Measurements from ENCODE around the gene IARS1. TPM values are rescaled to one million over a fixed set of nuclear protein-coding genes. Genes with fewer than 3 reads are reported as not detected.

IARS1 gene
- total RNA-seq, 2 experiments from 2014 or later: 49.8 to 56.8 TPM

DNA sequence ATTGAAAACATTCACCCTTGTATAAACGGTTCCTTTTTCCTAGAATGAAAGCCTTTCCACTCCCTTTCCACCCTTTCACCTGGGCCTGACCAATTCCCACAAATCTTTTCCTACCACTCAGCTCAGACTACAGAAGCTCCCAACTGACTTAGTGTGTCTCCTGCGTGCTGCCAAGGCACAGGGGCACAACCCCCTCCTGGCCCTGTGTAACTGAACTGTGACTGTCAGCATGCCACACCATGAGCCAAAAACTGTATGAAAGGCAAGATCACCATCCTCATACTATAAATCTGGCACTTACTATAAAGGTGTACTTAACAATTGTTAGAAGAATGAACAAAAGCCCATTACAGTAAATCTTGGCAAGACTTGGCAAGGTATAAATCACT, 20.1 kb upstream of the IARS1 start:
- H3K4me3 Mint-ChIP-seq: no peak overlapping the region
- no peak overlapping the region for H3K27ac Mint-ChIP-seq
- Histone ChIP-seq H3K4me1 (ENCODE audit: insufficient read depth, low read length) (no peaks in the 10 kb centered on the region), H3K4me3 (ENCODE audit: low read length) (no peak overlapping the region), H3K9me3 (ENCODE audit: control insufficient read depth in 1 of 2, insufficient read depth in 1 of 2, low read length in 2 of 2) (no peaks in the 10 kb centered on the region), H3K36me3 (ENCODE audit: insufficient read depth, low read length) (peaks cover 62% of the 10 kb centered on the region), H3K27ac (ENCODE audit: low read depth in 1 of 2, low read length in 2 of 2) (no peak overlapping the region), H3K27me3 (ENCODE audit: control insufficient read depth in 1 of 2, insufficient read depth in 2 of 2, low read length in 2 of 2) (no peaks in the 10 kb centered on the region)
- peaks cover 92% of the 10 kb centered on the region for H3K36me3 Mint-ChIP-seq (ENCODE audit: low read depth)
- POLR2A ChIA-PET: no interaction called here
- intact Hi-C loops (cut with DNase I, micrococcal nuclease): no loop called here
- TF ChIP-seq, protein P1, sequence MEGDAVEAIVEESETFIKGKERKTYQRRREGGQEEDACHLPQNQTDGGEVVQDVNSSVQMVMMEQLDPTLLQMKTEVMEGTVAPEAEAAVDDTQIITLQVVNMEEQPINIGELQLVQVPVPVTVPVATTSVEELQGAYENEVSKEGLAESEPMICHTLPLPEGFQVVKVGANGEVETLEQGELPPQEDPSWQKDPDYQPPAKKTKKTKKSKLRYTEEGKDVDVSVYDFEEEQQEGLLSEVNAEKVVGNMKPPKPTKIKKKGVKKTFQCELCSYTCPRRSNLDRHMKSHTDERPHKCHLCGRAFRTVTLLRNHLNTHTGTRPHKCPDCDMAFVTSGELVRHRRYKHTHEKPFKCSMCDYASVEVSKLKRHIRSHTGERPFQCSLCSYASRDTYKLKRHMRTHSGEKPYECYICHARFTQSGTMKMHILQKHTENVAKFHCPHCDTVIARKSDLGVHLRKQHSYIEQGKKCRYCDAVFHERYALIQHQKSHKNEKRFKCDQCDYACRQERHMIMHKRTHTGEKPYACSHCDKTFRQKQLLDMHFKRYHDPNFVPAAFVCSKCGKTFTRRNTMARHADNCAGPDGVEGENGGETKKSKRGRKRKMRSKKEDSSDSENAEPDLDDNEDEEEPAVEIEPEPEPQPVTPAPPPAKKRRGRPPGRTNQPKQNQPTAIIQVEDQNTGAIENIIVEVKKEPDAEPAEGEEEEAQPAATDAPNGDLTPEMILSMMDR (IDR thresholded peaks at IDR 0.05): no peak
- H3K9me3 Mint-ChIP-seq: no peaks in the 10 kb centered on the region
- DNase-seq: no peak
- no peak for ATAC-seq (ENCODE audit: poor library complexity)
- no peaks in the 10 kb centered on the region for H3K27me3 Mint-ChIP-seq
- CTCF ChIA-PET: no interaction called here
- peaks cover 35% of the 10 kb centered on the region for H3K4me1 Mint-ChIP-seq (ENCODE audit: low read depth)

DNA sequence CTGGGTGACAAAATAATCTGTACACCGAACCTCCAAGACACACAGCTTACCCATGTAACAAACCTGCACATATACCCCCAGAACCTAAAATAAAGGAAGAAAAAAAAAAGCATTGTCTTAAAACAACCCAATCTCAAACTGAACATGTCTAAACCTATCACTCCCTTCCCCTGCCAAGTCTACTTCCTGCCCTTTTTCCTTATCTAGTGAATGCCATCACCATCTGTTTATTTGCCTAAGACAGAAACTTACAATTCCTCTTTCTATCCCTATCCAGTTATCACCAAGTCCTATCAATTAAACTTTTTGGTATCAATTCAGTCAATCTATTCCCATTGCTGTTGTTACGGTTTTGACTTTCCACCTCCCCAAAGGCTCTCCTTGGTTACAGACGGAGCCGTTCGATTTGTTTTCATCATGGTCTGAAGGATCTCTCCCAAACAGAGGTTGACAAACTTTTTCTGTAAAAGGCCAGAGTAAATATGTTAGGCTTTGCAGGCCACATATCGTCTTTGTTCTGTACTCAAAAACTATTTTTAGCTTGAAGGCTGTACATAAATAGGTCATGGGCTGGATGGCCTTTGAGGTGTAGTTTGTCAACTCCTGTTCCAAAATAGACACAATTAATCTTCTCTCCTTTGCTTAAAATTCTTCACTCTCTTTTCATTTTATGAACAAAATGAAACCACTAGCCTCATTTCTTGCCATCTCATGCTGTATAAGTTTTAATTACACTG, 19.6 kb upstream of the IARS1 start:
- CTCF ChIA-PET: no interaction called here
- intact Hi-C loops (cut with DNase I, micrococcal nuclease): no loop called here
- H3K4me1 ChIP-seq (ENCODE audit: insufficient read depth, low read length): no peaks in the 10 kb centered on the region
- H3K9me3 ChIP-seq (ENCODE audit: control insufficient read depth in 1 of 2, insufficient read depth in 1 of 2, low read length in 2 of 2): no peaks in the 10 kb centered on the region
- H3K4me3 Mint-ChIP-seq: no peak overlapping the region
- TF ChIP-seq, protein P1 (IDR thresholded peaks at IDR 0.05): no peak
- H3K4me1 Mint-ChIP-seq (ENCODE audit: low read depth): peaks cover 35% of the 10 kb centered on the region
- no peaks in the 10 kb centered on the region for H3K9me3 Mint-ChIP-seq
- DNase-seq (no peak), ATAC-seq (ENCODE audit: poor library complexity) (no peak)
- POLR2A ChIA-PET: no interaction called here
- peaks cover 92% of the 10 kb centered on the region for H3K36me3 Mint-ChIP-seq (ENCODE audit: low read depth)
- no peak overlapping the region for H3K27ac ChIP-seq (ENCODE audit: low read depth in 1 of 2, low read length in 2 of 2)
- no peaks in the 10 kb centered on the region for H3K27me3 Mint-ChIP-seq
- H3K4me3 ChIP-seq (ENCODE audit: low read length): no peak overlapping the region
- H3K27ac Mint-ChIP-seq: no peak overlapping the region
- H3K36me3 ChIP-seq (ENCODE audit: insufficient read depth, low read length): peaks cover 62% of the 10 kb centered on the region
- H3K27me3 ChIP-seq (ENCODE audit: control insufficient read depth in 1 of 2, insufficient read depth in 2 of 2, low read length in 2 of 2): no peaks in the 10 kb centered on the region

DNA sequence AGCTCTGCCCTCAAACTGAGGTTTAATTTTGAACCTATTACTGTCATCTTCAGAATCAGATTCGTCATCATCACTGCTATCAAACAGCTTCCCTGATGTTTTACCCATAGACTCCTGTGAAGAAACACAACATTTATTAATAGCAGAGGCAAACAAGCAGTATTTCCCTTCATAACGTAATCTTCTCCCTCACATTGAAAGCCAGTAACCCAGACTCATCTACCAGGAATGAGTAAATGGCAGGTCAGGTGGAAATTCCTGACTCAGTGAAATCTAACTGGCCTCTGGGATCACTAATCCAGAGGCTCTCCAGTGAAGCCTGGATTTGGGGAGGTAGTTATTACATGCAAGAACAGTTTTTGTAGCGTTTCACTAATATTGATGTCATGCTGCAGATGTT, 17.1 kb upstream of the IARS1 start:
- H3K9me3 Mint-ChIP-seq: no peaks in the 10 kb centered on the region
- no peak overlapping the region for H3K27ac Mint-ChIP-seq
- CTCF ChIA-PET: no interaction called here
- H3K4me1 ChIP-seq (ENCODE audit: insufficient read depth, low read length): no peaks in the 10 kb centered on the region
- no peaks in the 10 kb centered on the region for H3K27me3 ChIP-seq (ENCODE audit: control insufficient read depth in 1 of 2, insufficient read depth in 2 of 2, low read length in 2 of 2)
- no peaks in the 10 kb centered on the region for H3K9me3 ChIP-seq (ENCODE audit: control insufficient read depth in 1 of 2, insufficient read depth in 1 of 2, low read length in 2 of 2)
- no peak overlapping the region for H3K4me3 ChIP-seq (ENCODE audit: low read length)
- peaks cover 96% of the 10 kb centered on the region for H3K36me3 Mint-ChIP-seq (ENCODE audit: low read depth)
- ATAC-seq (ENCODE audit: poor library complexity): no peak
- no peaks in the 10 kb centered on the region for H3K27me3 Mint-ChIP-seq
- POLR2A ChIA-PET: no interaction called here
- intact Hi-C loops (cut with DNase I, micrococcal nuclease): no loop called here
- peaks cover 63% of the 10 kb centered on the region for H3K36me3 ChIP-seq (ENCODE audit: insufficient read depth, low read length)
- peaks cover 35% of the 10 kb centered on the region for H3K4me1 Mint-ChIP-seq (ENCODE audit: low read depth)
- no peak overlapping the region for H3K4me3 Mint-ChIP-seq
- H3K27ac ChIP-seq (ENCODE audit: low read depth in 1 of 2, low read length in 2 of 2): no peak overlapping the region
- DNase-seq: no peak
- TF ChIP-seq, protein P1 (IDR thresholded peaks at IDR 0.05): no peak

All from CD4-positive, alpha-beta T cell (primary cell).